Prostate gland (tissue), 2 donors: ENCODE results near the gene GPX1. TPM values are rescaled to one million over a fixed set of nuclear protein-coding genes. Genes with fewer than 3 reads are reported as not detected.

Experiments
- DNase-seq: peaks from one replicate; pipeline ENCODE4 v3.0.0-alpha.2; 2019; ENCODE audit warnings: low spot score
- H3K27ac ChIP-seq, 2 donors: fragments of 200-600 bp; sonication (generic); 2 replicates each; pipeline ENCODE4 v1.5.1; 2017 to 2019
- H3K27me3 ChIP-seq: fragments of 200-600 bp; sonication (generic); replicated peaks from 2 replicates; pipeline ENCODE4 v1.5.1; 2019; ENCODE audit not compliant: insufficient read depth
- H3K36me3 ChIP-seq, 2 donors: fragments of 200-600 bp; sonication (generic); 1 replicate in 1 of 2; 2 replicates in 1 of 2; pipeline versions ENCODE4 v1.5.1 to v1.8.1; 2017 to 2019
- H3K4me1 ChIP-seq: fragments of 200-600 bp; sonication (generic); replicated peaks from 2 replicates; pipeline ENCODE4 v1.5.1; 2019
- H3K4me3 ChIP-seq, 2 donors: fragments of 200-600 bp; sonication (generic); 2 replicates each; pipeline ENCODE4 v1.5.1; 2017 to 2019
- H3K9me3 ChIP-seq: fragments of 200-600 bp; sonication (generic); 2 replicates; pipeline ENCODE4 v1.5.1; 2017
- POLR2A ChIP-seq: fragments of 450-650 bp; IDR thresholded peaks from one replicate; pipeline ENCODE4 v1.6.1; 2016; ENCODE audit warnings: antibody characterized with exemption, mild to moderate bottlenecking
- POLR2AphosphoS5 ChIP-seq: sonication (generic); formaldehyde crosslinking; IDR thresholded peaks from one replicate; pipeline ENCODE4 v1.6.1; 2017; ENCODE audit warnings: antibody characterized with exemption
- WGBS: methylation state at CpG from one replicate; pipeline ENCODE4 v1.1.5; 2018; 5-methylcytosine and 5-hydroxymethylcytosine counted together
- intact Hi-C: fragments of 100-400 bp; cut with DNase I; formaldehyde crosslinking; loops from one replicate; pipeline ENCODE4 v1.14.2; 2022
- total RNA-seq, 2 donors: library from RNA; depleted of rRNA; stranded (reverse); fragments of >200 nt; gene quantifications; one replicate each; pipeline ENCODE4 v1.1.0, GENCODE V29; 2016
- TF ChIP-seq, protein P1 (sequence below), 4 experiments: fragments of 200-600 bp in 2 of 4; fragments of 450-650 bp in 2 of 4; sonication (generic) in 2 of 4; IDR thresholded peaks; 1 replicate in 3 of 4; 2 replicates in 1 of 4; pipeline ENCODE4 v1.5.1; 2016 to 2019; ENCODE audit warnings: antibody characterized with exemption in 4 of 4, mild to moderate bottlenecking in 2 of 4, moderate library complexity in 2 of 4

Gene GPX1
- total RNA-seq, 2 donors from 2014 or later = 250 to 279 TPM

DNA sequence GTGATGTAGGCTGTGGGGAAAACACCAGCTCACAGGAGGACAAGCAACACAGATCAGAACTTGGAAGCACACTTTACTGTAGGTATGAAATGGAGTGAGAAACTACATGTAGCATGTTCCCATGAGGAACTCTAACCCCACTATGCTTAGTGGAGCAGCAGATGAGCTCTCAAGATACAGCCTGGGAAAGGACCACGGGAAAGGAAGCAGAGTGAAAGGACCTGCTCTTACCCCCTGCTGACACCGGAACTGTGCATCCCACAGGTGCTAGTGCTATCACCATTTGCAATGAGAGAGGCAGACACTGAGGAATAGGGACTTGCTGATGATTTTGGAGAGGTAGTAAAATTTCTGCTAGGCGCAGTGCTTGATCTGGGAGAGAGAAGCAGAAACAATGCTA lies 46.9 kb downstream of the GPX1 start:
- WGBS = 98% methylated on average over 3 of the region's 3 CpGs
- no peak for TF ChIP-seq POLR2AphosphoS5
- no peak for TF ChIP-seq POLR2A
- TF ChIP-seq, protein P1, sequence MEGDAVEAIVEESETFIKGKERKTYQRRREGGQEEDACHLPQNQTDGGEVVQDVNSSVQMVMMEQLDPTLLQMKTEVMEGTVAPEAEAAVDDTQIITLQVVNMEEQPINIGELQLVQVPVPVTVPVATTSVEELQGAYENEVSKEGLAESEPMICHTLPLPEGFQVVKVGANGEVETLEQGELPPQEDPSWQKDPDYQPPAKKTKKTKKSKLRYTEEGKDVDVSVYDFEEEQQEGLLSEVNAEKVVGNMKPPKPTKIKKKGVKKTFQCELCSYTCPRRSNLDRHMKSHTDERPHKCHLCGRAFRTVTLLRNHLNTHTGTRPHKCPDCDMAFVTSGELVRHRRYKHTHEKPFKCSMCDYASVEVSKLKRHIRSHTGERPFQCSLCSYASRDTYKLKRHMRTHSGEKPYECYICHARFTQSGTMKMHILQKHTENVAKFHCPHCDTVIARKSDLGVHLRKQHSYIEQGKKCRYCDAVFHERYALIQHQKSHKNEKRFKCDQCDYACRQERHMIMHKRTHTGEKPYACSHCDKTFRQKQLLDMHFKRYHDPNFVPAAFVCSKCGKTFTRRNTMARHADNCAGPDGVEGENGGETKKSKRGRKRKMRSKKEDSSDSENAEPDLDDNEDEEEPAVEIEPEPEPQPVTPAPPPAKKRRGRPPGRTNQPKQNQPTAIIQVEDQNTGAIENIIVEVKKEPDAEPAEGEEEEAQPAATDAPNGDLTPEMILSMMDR (IDR thresholded peaks at IDR 0.05) = no peak
- DNase-seq = no peak
- intact Hi-C loops = no loop called here
- no peak overlapping the region for H3K27ac ChIP-seq
- H3K4me1 ChIP-seq = no peaks in the 10 kb centered on the region
- no peaks in the 10 kb centered on the region for H3K9me3 ChIP-seq
- H3K36me3 ChIP-seq = no peaks in the 10 kb centered on the region
- no peaks in the 10 kb centered on the region for H3K27me3 ChIP-seq
- H3K4me3 ChIP-seq = no peak overlapping the region

DNA sequence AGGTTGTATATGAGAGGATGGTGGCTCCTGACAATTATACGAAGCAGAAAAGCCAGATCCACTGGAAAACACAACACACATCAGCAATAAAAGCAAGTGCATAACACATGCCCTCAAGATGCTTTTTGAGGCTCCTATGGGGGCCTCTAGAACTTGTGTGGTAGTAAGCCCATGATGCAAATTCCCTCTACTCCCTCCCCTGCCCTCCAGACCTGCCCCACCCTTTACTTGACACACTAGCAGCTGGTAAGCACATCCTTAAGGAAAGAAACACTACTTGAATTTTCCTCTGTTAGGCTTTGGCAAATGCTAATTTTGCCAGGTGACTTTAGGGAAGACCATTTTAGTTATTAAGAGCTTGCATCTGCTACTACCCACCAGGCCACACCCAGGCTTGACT lies 47.5 kb downstream of the GPX1 start:
- Histone ChIP-seq H3K4me3 (no peak overlapping the region), H3K27me3 (no peaks in the 10 kb centered on the region), H3K9me3 (no peaks in the 10 kb centered on the region), H3K36me3 (no peaks in the 10 kb centered on the region), H3K4me1 (no peaks in the 10 kb centered on the region), H3K27ac (no peak overlapping the region)
- 100% methylated on average over 1 of the region's 1 CpG for whole genome bisulfite sequencing
- intact Hi-C loops = no loop called here
- DNase-seq = no peak
- no peak for TF ChIP-seq POLR2AphosphoS5
- TF ChIP-seq, protein P1 (IDR thresholded peaks at IDR 0.05) = no peak
- TF ChIP-seq POLR2A = no peak

Other genes with a start within 250 kb of the GPX1 start
- gene USP19, start 237.5 kb downstream of the GPX1 start, total RNA-seq = 10 to 100 TPM; 62.7 to 98.2 TPM
- 100 to 1,000 TPM; 432 to 667 TPM for gene LAMB2, start 225.3 kb downstream of the GPX1 start, total RNA-seq
- gene CCDC71, start 192.0 kb downstream of the GPX1 start, total RNA-seq = 10 to 100 TPM; 44.2 to 47.0 TPM
- 10 to 100 TPM; 41.1 to 77.4 TPM for gene KLHDC8B, start 186.8 kb downstream of the GPX1 start, total RNA-seq
- 1 to 10 TPM; 4.3 to 9.7 TPM for gene C3orf62, start 81.1 kb downstream of the GPX1 start, total RNA-seq
- gene USP4, start 18.3 kb downstream of the GPX1 start, total RNA-seq = 10 to 100 TPM; 18.3 to 30.8 TPM
- 100 to 1,000 TPM; 296 to 343 TPM for gene RHOA, start 53.6 kb upstream of the GPX1 start, total RNA-seq
- 10 to 100 TPM; 39.6 to 70.0 TPM for gene TCTA, start 54.1 kb upstream of the GPX1 start, total RNA-seq
- 1 to 10 TPM; 6.3 to 8.9 TPM for gene AMT, start 64.1 kb upstream of the GPX1 start, total RNA-seq
- gene NICN1, start 71.0 kb upstream of the GPX1 start, total RNA-seq = 10 to 100 TPM in 1 of 2 donors, 1 to 10 TPM in 1; 5.9 to 11.6 TPM
- gene DAG1, start 111.9 kb upstream of the GPX1 start, total RNA-seq = 100 to 1,000 TPM in 1 of 2 donors, 10 to 100 TPM in 1; 86.7 to 213 TPM
- gene BSN, start 196.1 kb upstream of the GPX1 start, total RNA-seq = 10 to 100 TPM in 1 of 2 donors, under 1 TPM in 1; 0.82 to 11.6 TPM